ENCODE measurements around the gene CXorf38. TPM values are rescaled to one million over a fixed set of nuclear protein-coding genes. Genes with fewer than 3 reads are reported as not detected.

CXorf38 gene
- total and polyA plus RNA-seq, 2 donors: 13.4 to 14.9 TPM

GRCh38 chrX:40663880-40664630 is 16.7 kb upstream of the CXorf38 start:
- H3K4me3 ChIP-seq (ENCODE audit: low read length in 2 of 2): no peak overlapping the region
- H3K27me3 ChIP-seq (ENCODE audit: control insufficient read depth in 2 of 2, insufficient read depth in 1 of 2, low read length in 1 of 2): no peaks in the 10 kb centered on the region
- no peaks in the 10 kb centered on the region for H3K4me1 ChIP-seq (ENCODE audit: control insufficient read depth in 2 of 2, insufficient read depth in 2 of 2, low read length in 2 of 2)
- peaks cover 30 to 47% of the 10 kb centered on the region in 2 donors for H3K36me3 ChIP-seq (ENCODE audit: control insufficient read depth in 2 of 2, insufficient read depth in 2 of 2, low read length in 1 of 2)
- WGBS: 91% methylated on average over 6 of the region's 6 CpGs
- no peaks in the 10 kb centered on the region for H3K9me3 ChIP-seq (ENCODE audit: control insufficient read depth in 2 of 2, insufficient read depth in 1 of 2, low read length in 1 of 2)
- DNase-seq (ENCODE audit: low read depth in 6 of 9, low spot score in 9 of 9): no peak
- H3K27ac ChIP-seq (ENCODE audit: low read depth in 1 of 2, low read length in 1 of 2): no peak overlapping the region

DNA sequence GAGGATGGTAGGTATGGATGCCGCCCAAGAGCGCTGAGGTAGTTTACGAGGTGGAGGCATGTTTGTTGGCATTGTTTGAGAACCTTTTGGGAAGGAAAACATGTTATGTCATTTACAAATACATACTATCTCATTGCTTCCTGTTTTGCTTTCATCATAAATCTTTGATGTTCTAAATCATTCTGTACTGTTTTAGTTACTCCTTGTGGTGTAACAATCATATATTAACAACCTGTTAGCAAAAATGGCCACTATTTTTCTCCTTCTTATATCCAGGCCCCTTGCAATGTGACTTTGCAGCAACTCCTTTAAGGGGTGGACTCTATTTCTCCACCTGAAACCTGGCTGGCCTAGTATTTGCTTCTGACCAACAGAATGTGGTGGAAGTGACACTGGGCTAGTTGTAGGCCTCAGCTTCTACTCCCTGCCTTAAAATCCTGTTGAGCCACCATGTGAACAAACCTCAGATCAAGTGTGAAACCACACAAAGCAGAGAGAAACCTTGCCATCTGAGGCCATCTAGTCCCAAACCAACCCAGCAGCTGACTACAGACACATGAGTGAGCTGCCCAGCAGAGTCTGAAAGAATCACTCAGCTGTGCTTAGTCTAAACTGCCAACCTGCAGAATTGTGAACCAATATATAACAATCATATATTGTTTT is 15.8 kb upstream of the CXorf38 start:
- no peaks in the 10 kb centered on the region for H3K4me1 ChIP-seq (ENCODE audit: control insufficient read depth in 2 of 2, insufficient read depth in 2 of 2, low read length in 2 of 2)
- DNase-seq (ENCODE audit: low read depth in 6 of 9, low spot score in 9 of 9): no peak
- no peak overlapping the region for H3K4me3 ChIP-seq (ENCODE audit: low read length in 2 of 2)
- H3K27ac ChIP-seq (ENCODE audit: low read depth in 1 of 2, low read length in 1 of 2): no peak overlapping the region
- 96% methylated on average over 3 of the region's 3 CpGs for WGBS
- H3K36me3 ChIP-seq (ENCODE audit: control insufficient read depth in 2 of 2, insufficient read depth in 2 of 2, low read length in 1 of 2): peaks cover 34 to 49% of the 10 kb centered on the region in 2 donors
- H3K9me3 ChIP-seq (ENCODE audit: control insufficient read depth in 2 of 2, insufficient read depth in 1 of 2, low read length in 1 of 2): no peaks in the 10 kb centered on the region
- H3K27me3 ChIP-seq (ENCODE audit: control insufficient read depth in 2 of 2, insufficient read depth in 1 of 2, low read length in 1 of 2): no peaks in the 10 kb centered on the region

- DNase-seq (ENCODE audit: low read depth in 6 of 9, low spot score in 9 of 9): no peak
- Histone ChIP-seq H3K36me3 (ENCODE audit: control insufficient read depth in 2 of 2, insufficient read depth in 2 of 2, low read length in 1 of 2) (peaks cover 32 to 56% of the 10 kb centered on the region in 2 donors), H3K27ac (ENCODE audit: low read depth in 1 of 2, low read length in 1 of 2) (no peak overlapping the region), H3K27me3 (ENCODE audit: control insufficient read depth in 2 of 2, insufficient read depth in 1 of 2, low read length in 1 of 2) (no peaks in the 10 kb centered on the region), H3K4me3 (ENCODE audit: low read length in 2 of 2) (no peak overlapping the region), H3K4me1 (ENCODE audit: control insufficient read depth in 2 of 2, insufficient read depth in 2 of 2, low read length in 2 of 2) (no peaks in the 10 kb centered on the region), H3K9me3 (ENCODE audit: control insufficient read depth in 2 of 2, insufficient read depth in 1 of 2, low read length in 1 of 2) (no peaks in the 10 kb centered on the region)
- 92% methylated on average over 2 of the region's 2 CpGs for WGBS
Observed at GRCh38 chrX:40661489-40661888, 14.1 kb upstream of the CXorf38 start.

GRCh38 chrX:40660381-40660780 is 13.0 kb upstream of the CXorf38 start:
- Histone ChIP-seq H3K27me3 (ENCODE audit: control insufficient read depth in 2 of 2, insufficient read depth in 1 of 2, low read length in 1 of 2) (no peaks in the 10 kb centered on the region), H3K27ac (ENCODE audit: low read depth in 1 of 2, low read length in 1 of 2) (no peak overlapping the region), H3K4me3 (ENCODE audit: low read length in 2 of 2) (no peak overlapping the region), H3K4me1 (ENCODE audit: control insufficient read depth in 2 of 2, insufficient read depth in 2 of 2, low read length in 2 of 2) (no peaks in the 10 kb centered on the region), H3K36me3 (ENCODE audit: control insufficient read depth in 2 of 2, insufficient read depth in 2 of 2, low read length in 1 of 2) (peaks cover 32 to 53% of the 10 kb centered on the region in 2 donors), H3K9me3 (ENCODE audit: control insufficient read depth in 2 of 2, insufficient read depth in 1 of 2, low read length in 1 of 2) (no peaks in the 10 kb centered on the region)
- WGBS: 97% methylated on average over 5 of the region's 5 CpGs
- no peak for DNase-seq (ENCODE audit: low read depth in 6 of 9, low spot score in 9 of 9)

DNA sequence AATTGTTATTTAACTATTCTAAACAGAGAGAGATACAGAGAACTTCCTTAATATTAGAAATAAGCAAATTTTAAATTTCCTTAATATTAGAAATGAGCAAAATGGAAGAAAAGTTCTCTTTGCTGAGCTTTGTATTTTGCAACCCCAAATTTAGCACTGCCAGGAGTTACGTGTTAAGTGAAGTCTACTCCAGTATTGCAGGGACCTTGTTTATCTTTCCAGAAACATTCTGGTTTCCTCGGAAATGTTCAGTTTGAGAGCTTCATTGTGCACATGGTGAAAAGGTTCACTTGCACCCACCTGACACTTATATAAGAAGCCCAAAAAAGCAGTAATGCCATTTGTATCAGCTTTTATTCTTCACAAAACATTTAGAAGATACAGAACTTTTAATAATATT is 6.2 kb upstream of the CXorf38 start:
- no peaks in the 10 kb centered on the region for H3K4me1 ChIP-seq (ENCODE audit: control insufficient read depth in 2 of 2, insufficient read depth in 2 of 2, low read length in 2 of 2)
- DNase-seq (ENCODE audit: low read depth in 6 of 9, low spot score in 9 of 9): no peak
- H3K27me3 ChIP-seq (ENCODE audit: control insufficient read depth in 2 of 2, insufficient read depth in 1 of 2, low read length in 1 of 2): no peaks in the 10 kb centered on the region
- H3K27ac ChIP-seq (ENCODE audit: low read depth in 1 of 2, low read length in 1 of 2): no peak overlapping the region
- peaks cover 10 to 43% of the 10 kb centered on the region in 2 donors for H3K36me3 ChIP-seq (ENCODE audit: control insufficient read depth in 2 of 2, insufficient read depth in 2 of 2, low read length in 1 of 2)
- no peaks in the 10 kb centered on the region for H3K9me3 ChIP-seq (ENCODE audit: control insufficient read depth in 2 of 2, insufficient read depth in 1 of 2, low read length in 1 of 2)
- no peak overlapping the region for H3K4me3 ChIP-seq (ENCODE audit: low read length in 2 of 2)
- WGBS: 97% methylated on average over 2 of the region's 2 CpGs

DNA sequence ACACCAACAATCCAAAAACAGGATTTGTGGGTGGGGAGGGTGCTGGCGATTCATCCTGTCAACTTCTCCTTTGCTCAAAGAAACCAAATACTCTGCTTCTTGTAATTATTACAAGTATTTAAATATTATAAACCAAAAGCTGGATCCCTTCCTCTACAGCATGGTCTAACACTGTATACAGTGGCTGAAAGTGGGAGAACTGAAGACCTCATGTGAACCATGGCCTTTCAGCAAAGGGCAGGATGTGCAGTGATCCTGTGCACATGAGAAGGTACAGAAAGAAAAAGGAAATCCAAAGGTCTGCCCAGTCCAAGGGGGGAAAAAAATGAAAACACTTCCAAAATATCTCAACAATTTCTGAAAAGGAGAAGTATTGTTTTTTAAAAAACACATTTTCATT is 5.3 kb upstream of the CXorf38 start:
- H3K9me3 ChIP-seq (ENCODE audit: control insufficient read depth in 2 of 2, insufficient read depth in 1 of 2, low read length in 1 of 2): no peaks in the 10 kb centered on the region
- 100% methylated on average over 1 of the region's 1 CpG for WGBS
- no peak for DNase-seq (ENCODE audit: low read depth in 6 of 9, low spot score in 9 of 9)
- H3K4me1 ChIP-seq (ENCODE audit: control insufficient read depth in 2 of 2, insufficient read depth in 2 of 2, low read length in 2 of 2): peaks cover 2 to 4% of the 10 kb centered on the region in 2 donors
- H3K27ac ChIP-seq (ENCODE audit: low read depth in 1 of 2, low read length in 1 of 2): no peak overlapping the region
- H3K27me3 ChIP-seq (ENCODE audit: control insufficient read depth in 2 of 2, insufficient read depth in 1 of 2, low read length in 1 of 2): no peaks in the 10 kb centered on the region
- peaks cover 7 to 42% of the 10 kb centered on the region in 2 donors for H3K36me3 ChIP-seq (ENCODE audit: control insufficient read depth in 2 of 2, insufficient read depth in 2 of 2, low read length in 1 of 2)
- H3K4me3 ChIP-seq (ENCODE audit: low read length in 2 of 2): no peak overlapping the region

- DNase-seq (ENCODE audit: low read depth in 6 of 9, low spot score in 9 of 9): peak in 7 of 9 donors; percentile 36 to 86 (median 57)
- Histone ChIP-seq H3K9me3 (ENCODE audit: control insufficient read depth in 2 of 2, insufficient read depth in 1 of 2, low read length in 1 of 2) (no peaks in the 10 kb centered on the region), H3K4me1 (ENCODE audit: control insufficient read depth in 2 of 2, insufficient read depth in 2 of 2, low read length in 2 of 2) (peaks cover 2 to 5% of the 10 kb centered on the region in 2 donors), H3K27ac (ENCODE audit: low read depth in 1 of 2, low read length in 1 of 2) (no peak overlapping the region), H3K27me3 (ENCODE audit: control insufficient read depth in 2 of 2, insufficient read depth in 1 of 2, low read length in 1 of 2) (no peaks in the 10 kb centered on the region), H3K36me3 (ENCODE audit: control insufficient read depth in 2 of 2, insufficient read depth in 2 of 2, low read length in 1 of 2) (peaks cover 3 to 33% of the 10 kb centered on the region in 2 donors), H3K4me3 (ENCODE audit: low read length in 2 of 2) (no peak overlapping the region)
- 2% methylated on average over 3 of the region's 3 CpGs for WGBS
Observed at GRCh38 chrX:40651620-40652223, 4.4 kb upstream of the CXorf38 start.

DNA sequence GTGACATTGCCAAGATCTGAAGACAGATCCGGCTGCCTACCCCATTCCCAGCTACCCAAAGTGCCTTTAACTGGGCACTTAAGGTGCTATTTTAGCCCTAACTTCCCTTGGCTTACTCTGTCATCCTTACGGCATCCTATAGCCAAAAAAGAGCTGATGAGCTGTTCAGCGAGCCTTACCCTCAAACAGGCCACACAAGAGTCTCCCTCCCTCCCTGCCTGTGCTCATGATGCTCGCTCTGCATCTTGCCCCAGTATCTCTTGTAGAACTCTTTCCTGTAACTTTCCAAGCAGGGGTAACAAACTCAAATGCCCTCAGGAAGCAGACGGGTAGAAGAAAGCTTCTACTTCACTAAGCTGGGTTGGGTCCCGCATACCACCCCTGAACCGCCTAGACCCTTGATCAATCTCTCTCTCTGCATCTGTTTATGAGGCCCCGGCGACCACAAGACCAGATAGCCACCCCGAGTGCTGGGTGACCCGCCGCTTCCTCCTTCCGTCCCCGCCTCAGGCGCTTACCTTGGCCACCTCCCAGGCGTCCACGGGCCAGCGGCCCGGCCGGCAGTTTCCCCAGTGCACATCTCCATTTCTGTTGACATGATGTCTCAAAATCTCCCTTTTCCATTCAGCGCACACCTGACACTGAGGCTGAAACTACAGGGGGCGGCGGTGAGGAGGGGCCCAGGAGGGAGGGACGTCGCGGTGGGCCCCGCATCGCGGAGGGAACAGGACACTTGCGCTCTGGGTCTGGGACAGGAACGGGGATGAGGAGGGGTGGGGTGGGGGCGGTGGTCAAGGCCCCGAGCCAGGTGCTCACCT is 663 bp downstream of the CXorf38 start:
- Histone ChIP-seq H3K27ac (ENCODE audit: low read depth in 1 of 2, low read length in 1 of 2) (peak overlapping the region; percentile 83 to 84), H3K4me1 (ENCODE audit: control insufficient read depth in 2 of 2, insufficient read depth in 2 of 2, low read length in 2 of 2) (peaks cover 5 to 24% of the 10 kb centered on the region in 2 donors), H3K9me3 (ENCODE audit: control insufficient read depth in 2 of 2, insufficient read depth in 1 of 2, low read length in 1 of 2) (no peaks in the 10 kb centered on the region), H3K4me3 (ENCODE audit: low read length in 2 of 2) (peak overlapping the region; percentile 54 to 55), H3K27me3 (ENCODE audit: control insufficient read depth in 2 of 2, insufficient read depth in 1 of 2, low read length in 1 of 2) (no peaks in the 10 kb centered on the region), H3K36me3 (ENCODE audit: control insufficient read depth in 2 of 2, insufficient read depth in 2 of 2, low read length in 1 of 2) (peaks cover 3 to 14% of the 10 kb centered on the region in 2 donors)
- DNase-seq (ENCODE audit: low read depth in 6 of 9, low spot score in 9 of 9): peak in 5 of 9 donors; percentile 2 to 60 (median 18)
- under 1% methylated on average over 33 of the region's 33 CpGs for WGBS

Data from thymus (tissue), 11 donors.